ENCODE measurements around the gene BORCS5.

The BORCS5 gene

DNA sequence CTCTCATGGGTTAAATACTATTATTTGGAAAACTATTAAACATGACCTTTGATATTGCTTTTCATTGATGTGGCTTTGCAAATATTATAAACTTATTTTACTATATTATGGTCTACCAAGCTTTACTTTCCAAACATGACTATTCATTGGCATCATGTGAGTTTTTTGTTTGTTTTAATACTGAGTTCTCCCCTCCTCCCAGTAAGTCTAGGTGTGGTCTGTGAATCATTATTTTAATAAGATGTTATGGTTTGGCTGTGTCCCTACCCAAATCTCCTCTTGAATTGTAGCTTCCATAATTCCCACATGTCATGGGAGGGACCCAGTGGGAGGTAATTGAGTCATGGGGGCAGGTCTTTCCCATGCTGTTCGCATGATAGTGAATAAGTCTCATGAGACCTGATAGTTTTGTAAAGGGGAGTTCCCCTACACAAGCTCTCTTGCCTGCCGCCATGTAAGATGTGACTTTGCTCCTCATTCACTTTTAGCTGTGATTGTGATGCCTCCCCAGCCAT lies 80.0 kb downstream of the BORCS5 start:
- DNase-seq, result no peak

- DNase-seq, result peak; percentile 57 to 63
Measured at GRCh38 chr12:12439636-12440035, 82.8 kb downstream of the BORCS5 start.

DNA sequence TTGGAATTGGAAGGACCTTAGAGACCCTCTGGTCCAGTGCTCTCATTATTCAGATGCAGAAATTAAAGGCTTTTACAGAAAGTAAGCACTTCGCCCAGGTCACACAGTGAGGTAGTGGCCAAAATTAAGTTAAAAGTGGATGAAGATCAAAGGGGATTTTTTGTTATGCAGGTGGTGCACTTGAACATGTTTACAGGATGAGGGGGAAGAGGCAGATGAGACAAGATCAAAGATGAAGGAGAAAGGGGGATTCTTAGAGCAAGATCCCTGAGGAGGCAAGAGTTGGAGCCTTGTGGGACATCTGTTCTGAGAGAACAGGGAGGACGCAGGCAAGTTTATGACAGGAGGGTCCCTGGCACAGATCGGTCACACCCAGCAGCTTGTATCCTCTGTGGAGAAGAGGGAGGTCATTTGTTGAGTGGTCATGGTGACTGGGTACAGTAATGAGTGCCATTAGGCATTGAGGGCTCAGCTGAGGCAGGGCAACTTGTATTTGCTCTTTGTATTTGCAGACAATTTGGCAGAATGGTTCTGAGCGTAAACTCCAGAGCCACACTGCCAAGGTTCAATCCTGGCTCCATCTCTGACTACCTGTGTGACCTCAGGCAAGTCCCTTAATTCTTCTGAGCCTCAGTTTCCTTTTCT lies 84.0 kb downstream of the BORCS5 start:
- no peak for DNase-seq

DNA sequence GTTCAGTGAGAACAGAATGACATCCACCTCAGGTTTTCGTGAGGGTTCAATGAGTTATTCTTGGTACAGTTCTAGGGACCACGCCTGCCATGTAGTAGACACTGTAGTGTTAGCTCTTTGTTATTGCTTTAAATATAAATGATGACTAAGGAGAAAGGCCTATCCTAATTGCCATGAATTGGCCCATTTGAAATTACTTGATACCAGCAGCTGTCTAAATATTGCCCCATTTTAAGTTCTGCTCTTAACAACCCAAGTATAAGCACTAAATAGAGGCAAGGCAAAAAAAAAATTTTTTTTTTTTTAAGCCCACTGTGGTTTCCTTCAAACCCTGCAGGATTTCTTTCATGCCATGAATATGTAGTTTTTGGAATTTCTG lies 84.5 kb downstream of the BORCS5 start:
- DNase-seq, result no peak

DNA sequence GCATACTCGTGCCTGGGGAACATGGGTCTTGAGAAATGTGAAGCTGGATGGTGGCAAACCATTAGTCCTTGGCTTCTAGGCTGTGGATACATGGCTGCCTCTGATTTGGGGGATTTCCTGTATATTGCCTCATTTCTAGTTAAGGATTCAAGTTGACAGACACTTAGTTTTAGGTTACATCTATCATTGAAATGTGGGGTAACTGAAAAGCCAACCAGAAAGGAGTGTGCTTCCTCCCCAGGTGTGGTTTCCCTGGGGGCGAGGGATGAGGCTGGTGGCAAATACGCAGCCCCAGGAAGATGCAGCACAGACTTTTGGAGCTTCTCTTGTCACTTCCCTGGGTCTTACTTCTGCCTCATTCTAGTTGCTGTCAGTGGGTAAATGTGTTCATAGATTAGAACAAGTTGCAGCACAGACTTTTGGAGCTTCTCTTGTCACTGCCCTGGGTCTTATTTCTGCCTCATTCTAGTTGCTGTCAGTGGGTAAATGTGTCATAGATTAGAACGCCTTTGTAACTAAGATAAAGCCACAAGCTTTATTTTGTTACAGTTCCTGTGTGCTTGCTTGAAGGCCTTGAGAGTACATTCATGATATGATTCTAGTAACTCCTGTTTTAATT lies 85.1 kb downstream of the BORCS5 start:
- peak; percentile 33 to 46 for DNase-seq

- no peak for DNase-seq
Measured at GRCh38 chr12:12442548-12443071, 85.7 kb downstream of the BORCS5 start.

DNA sequence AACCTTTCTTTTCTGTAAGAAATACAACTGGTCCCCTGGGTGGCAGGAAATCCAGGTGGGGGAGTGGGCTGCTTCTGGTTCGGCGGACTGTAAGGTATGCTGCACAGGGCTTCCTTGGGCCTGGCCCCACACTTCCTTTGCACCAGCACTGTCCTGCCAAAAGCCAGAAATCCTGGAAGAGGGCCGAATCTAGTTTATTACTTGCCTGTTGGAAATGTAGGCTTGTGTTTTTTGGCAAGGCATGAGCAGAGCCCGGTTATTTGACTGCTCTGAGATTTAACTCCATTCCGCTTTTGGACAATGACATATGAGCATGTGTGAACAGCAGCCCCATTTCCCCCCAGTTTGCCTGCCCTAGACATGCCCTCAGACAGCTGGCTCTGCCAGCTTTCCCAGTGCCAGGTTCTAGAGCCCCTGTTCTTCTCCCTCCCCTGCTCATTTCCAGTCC lies 86.6 kb downstream of the BORCS5 start:
- no peak for DNase-seq

DNA sequence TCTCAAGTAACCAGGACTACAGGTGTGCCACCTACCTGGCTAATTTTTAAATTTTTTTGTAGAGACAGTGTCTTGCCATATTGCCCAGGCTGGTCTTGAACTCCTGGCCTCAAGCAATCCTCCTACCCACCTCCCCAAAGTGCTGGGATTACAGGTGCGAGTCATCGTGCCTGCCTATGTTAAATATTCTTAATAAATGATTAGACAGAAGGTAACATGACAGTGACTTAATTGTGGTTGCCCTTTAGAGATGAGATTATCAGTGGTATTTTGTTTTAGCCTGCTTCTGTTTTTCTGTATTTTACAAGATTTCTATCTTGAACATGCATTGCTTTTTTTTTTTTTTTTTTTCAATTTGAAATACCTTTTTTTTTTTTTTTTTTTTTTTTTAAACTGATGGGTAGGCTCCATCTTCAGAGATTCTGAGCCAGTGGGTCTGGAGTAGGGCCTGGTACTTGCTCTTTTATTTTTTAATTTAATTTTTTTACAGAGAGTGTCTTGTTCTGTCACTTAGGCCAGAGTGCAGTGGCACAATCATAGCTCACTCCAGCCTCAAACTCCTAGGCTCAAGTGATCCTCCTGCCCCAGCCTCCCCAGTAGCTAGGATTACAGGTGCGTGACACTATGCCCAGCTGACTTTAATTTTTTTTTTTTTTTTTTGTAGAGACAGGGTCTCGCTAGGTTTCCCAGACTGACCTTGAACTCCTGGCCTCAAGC lies 88.4 kb downstream of the BORCS5 start:
- no peak for DNase-seq

GRCh38 chr12:12445882-12446181 lies 89.0 kb downstream of the BORCS5 start:
- DNase-seq, result no peak

- DNase-seq, result no peak
Measured at GRCh38 chr12:12446786-12447185, 89.9 kb downstream of the BORCS5 start.

- DNase-seq, result no peak
Measured at GRCh38 chr12:12447236-12447635, 90.4 kb downstream of the BORCS5 start.

DNA sequence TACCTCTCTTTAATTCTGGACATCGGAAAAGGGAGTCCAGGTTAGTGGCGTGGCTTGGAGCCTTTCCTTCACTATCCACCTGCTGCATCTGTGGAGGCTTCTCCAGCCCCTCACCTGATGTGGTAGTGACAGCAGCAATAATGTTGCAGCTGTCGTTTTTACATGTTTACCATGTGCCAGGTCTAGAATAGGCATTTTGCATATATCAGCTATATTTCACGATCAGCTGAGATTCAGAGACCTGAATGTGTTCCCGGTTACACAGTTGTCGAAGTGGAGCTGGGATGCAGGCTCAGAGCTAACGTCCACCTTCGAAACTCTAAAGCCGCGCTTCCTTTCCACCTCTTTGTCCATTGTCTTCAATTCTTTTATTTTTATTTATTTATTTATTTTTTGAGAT lies 91.0 kb downstream of the BORCS5 start:
- DNase-seq, result no peak

GRCh38 chr12:12449533-12450025 lies 92.7 kb downstream of the BORCS5 start:
- DNase-seq, result no peak

DNA sequence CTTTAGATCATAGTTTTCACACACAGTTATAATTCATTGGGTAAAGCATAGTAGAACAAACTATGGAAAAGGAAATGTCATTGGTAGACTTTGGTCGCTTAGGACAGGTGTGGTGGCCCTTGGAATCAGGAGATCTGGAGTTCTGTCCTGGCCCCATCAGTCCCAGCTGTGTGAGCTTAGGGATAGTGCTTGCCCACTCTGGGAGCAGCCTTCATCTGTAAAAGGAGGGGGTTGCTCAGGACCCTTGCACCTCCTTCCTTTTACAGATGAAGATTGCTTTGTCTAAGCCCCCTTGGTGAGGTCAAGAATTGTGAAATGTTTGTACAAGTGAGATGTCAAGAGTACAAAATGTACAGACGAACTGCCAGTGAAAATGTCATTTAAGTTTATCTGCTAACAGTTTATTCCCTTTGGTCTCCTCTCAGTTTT lies 93.2 kb downstream of the BORCS5 start:
- no peak for DNase-seq

- no peak for DNase-seq
Measured at GRCh38 chr12:12451098-12451497, 94.2 kb downstream of the BORCS5 start.

DNA sequence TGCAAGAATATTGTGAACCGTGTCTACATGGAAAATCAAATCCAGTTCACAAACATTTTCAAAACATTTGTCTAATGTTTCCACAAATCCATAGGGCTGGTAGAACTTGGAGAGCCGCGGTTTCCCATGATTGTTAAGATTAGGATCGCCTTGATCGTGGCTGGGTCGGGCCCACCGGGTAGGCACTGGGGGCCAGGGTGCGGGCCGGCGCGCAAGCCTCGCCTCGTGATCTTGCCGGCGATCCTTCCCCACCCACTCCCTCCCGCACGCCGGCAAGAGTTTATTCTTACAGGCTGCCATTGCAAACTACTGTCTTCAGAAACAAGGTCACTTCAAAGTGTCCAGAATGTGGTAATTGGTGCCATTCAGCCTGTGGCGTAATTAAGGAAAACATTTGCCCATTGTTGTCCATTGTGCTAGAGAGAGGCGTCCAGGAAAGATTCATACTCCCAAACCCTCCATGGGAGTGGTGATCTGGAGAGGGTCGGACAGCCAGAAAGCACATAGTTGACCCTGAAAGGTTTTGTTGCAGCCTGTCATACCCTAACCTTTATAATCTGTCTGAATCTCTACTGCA lies 95.5 kb downstream of the BORCS5 start:
- DNase-seq, result no peak

- DNase-seq, result no peak
Measured at GRCh38 chr12:12453635-12454034, 96.8 kb downstream of the BORCS5 start.

DNA sequence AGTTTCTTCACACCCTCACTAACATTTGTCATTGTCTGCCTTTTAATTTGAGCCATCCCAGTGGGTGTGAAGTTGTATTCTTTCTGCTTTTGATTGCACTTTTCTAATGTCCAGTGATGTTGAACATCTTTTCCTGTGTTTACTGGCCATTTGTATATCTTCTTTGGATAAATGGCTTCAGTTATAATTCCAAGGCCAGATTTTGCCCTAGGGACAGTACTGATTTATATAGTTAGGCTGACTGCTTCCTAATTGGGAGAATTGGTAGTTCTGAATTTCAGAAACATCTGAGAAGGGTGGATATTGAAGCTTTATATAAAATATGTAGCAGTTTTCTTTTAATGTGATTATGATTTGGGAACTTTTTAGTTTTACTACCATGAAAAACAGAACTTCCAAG lies 97.4 kb downstream of the BORCS5 start:
- DNase-seq, result no peak

- DNase-seq, result no peak
Measured at GRCh38 chr12:12456637-12457036, 99.8 kb downstream of the BORCS5 start.

DNA sequence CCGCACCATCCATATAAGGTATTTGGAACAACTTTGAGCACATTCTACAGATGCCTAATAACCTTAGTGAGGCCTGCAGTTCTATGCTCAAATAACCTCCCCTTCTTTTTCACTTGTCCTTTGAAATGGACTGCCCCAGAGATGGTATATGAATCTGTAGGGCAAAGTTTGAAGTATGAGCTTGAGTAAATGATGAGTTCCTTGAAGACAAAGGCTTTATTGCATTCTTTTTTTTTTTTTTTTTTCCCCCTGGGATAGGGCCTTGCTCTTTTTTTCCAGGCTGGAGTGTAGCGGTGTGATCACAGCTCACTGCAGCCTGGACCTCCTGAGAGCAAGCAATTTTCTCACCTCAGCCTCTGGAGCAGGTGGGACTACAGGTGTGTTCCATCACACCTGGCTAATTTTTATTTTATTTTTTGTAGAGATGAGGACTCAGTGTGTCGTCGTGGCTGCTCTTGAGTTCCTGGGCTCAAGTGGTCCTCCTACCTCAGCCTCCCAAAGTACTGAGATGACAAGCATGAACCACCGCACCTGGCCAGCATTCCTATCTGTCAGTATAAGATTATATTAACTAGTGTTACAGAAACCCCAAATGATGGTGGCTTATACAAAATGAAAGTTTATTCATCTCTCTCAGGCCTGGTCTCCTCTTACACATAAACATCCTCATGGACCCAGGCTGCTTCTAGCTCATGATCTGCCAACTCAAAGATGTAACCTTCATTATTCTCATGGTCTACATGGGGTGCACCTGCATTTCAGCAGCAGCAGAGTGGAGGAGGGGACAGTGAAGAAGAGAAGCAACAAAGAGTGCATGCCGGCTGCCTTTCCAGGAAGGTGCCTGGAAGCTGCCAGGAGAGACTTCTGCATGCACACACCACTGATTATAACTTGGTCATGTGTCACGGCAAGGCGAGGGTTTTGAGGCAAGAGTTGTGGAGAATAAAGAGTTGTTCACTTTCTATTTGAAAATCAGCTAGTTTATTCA lies 104.4 kb downstream of the BORCS5 start:
- DNase-seq, result no peak

DNA sequence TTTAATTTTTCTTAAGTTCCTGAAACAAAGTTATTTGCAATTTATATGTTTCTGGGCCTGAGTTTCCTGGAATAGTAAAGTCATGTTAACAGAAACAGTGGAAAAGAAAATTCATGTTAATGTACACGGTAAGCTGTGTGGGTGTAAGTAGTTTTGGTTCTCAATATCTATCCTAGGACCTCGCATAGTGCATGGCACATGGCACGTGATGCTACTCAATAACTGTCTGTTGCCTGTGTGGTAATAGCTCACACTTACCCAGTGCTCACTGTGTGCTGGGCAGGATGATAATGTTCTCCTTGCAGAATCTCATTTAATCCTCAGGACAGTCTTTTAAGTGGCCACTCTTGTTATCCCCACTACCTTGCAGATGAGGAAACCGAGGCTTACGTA lies 105.0 kb downstream of the BORCS5 start:
- no peak for DNase-seq

- DNase-seq, result no peak
Measured at GRCh38 chr12:12465522-12465921, 108.6 kb downstream of the BORCS5 start.
